GM23338 (cell line): Measurements from ENCODE around the gene SUB1.

ENCODE experiments used
- EZH2 ChIP-seq: fragments of 200-600 bp; sonication (generic); IDR thresholded peaks from one replicate; pipeline ENCODE4 v1.8.0; 2017; ENCODE audit warnings: antibody characterized with exemption, mild to moderate bottlenecking, low read depth; ENCODE audit not compliant: unreplicated experiment
- EZH2phosphoT487 ChIP-seq: fragments of 200-600 bp; sonication (generic); IDR thresholded peaks from one replicate; pipeline ENCODE4 v1.8.1; 2018; ENCODE audit warnings: antibody characterized with exemption; ENCODE audit not compliant: unreplicated experiment
- JUNB ChIP-seq: IDR thresholded peaks from one replicate; pipeline ENCODE4 v1.6.1; 2016; ENCODE audit warnings: antibody characterized with exemption; ENCODE audit not compliant: unreplicated experiment
- NANOG ChIP-seq: IDR thresholded peaks from 2 replicates; pipeline ENCODE4 v1.6.1; 2016; ENCODE audit warnings: antibody characterized with exemption, borderline replicate concordance
- POLR2AphosphoS5 ChIP-seq: IDR thresholded peaks from 2 replicates; pipeline ENCODE4 v1.6.1; 2016; ENCODE audit warnings: antibody characterized with exemption, low read depth
- STAT1 ChIP-seq: IDR thresholded peaks from one replicate; pipeline ENCODE4 v1.6.1; 2016; ENCODE audit warnings: antibody characterized with exemption; ENCODE audit not compliant: unreplicated experiment
- ZNF331 ChIP-seq: fragments of 250-450 bp; sonication (Bioruptor Pico); IDR thresholded peaks from 2 replicates; pipeline ENCODE4 v1.5.0; 2020; ENCODE audit warnings: low read depth, mild to moderate bottlenecking, moderate library complexity
- TF ChIP-seq, protein P1 (sequence below), 2 experiments: fragments of 200-600 bp in 1 of 2; sonication (generic) in 1 of 2; conservative IDR thresholded peaks; 2 replicates each; pipeline versions ENCODE4 v1.5.1 to v1.6.1; 2016 to 2017; ENCODE audit warnings: antibody characterized with exemption in 2 of 2, low read depth in 2 of 2, mild to moderate bottlenecking in 2 of 2, moderate library complexity in 1 of 2
- TF ChIP-seq, protein P2 (sequence below): IDR thresholded peaks from 2 replicates; pipeline ENCODE4 v1.6.1; 2016; ENCODE audit warnings: antibody characterized with exemption
- TF ChIP-seq, protein P3 (sequence below): IDR thresholded peaks from one replicate; pipeline ENCODE4 v1.6.1; 2018; ENCODE audit warnings: antibody characterized with exemption; ENCODE audit not compliant: unreplicated experiment

DNA sequence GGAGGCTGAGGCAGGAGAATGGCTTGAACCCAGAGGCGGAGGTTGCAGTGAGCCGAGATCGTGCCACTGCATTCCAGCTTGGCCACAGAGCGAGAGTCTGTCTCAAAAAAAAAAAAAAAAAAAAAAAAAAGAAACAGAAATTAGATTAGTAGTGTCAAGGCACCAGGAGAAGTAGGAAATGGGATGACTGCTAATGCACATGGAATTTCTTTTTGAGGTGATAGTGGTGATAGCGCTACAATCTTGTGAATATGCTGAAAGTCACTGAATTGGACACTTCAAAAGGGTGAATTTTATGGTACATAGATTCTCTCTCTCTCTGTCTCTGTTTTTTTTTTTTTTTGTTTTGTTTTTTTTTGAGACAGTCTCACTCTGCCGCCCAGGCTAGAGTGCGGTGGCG lies 42.1 kb upstream of the SUB1 start:
- TF ChIP-seq, protein P1, sequence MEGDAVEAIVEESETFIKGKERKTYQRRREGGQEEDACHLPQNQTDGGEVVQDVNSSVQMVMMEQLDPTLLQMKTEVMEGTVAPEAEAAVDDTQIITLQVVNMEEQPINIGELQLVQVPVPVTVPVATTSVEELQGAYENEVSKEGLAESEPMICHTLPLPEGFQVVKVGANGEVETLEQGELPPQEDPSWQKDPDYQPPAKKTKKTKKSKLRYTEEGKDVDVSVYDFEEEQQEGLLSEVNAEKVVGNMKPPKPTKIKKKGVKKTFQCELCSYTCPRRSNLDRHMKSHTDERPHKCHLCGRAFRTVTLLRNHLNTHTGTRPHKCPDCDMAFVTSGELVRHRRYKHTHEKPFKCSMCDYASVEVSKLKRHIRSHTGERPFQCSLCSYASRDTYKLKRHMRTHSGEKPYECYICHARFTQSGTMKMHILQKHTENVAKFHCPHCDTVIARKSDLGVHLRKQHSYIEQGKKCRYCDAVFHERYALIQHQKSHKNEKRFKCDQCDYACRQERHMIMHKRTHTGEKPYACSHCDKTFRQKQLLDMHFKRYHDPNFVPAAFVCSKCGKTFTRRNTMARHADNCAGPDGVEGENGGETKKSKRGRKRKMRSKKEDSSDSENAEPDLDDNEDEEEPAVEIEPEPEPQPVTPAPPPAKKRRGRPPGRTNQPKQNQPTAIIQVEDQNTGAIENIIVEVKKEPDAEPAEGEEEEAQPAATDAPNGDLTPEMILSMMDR (conservative IDR thresholded peaks at IDR 0.05; ENCODE audit: low read depth in 2 of 2), result no peak
- TF ChIP-seq JUNB (no peak), EZH2phosphoT487 (no peak), STAT1 (no peak), POLR2AphosphoS5 (no peak), EZH2 (no peak), ZNF331 (CRISPR knock-in tag) (no peak), NANOG (no peak)
- TF ChIP-seq, protein P2, sequence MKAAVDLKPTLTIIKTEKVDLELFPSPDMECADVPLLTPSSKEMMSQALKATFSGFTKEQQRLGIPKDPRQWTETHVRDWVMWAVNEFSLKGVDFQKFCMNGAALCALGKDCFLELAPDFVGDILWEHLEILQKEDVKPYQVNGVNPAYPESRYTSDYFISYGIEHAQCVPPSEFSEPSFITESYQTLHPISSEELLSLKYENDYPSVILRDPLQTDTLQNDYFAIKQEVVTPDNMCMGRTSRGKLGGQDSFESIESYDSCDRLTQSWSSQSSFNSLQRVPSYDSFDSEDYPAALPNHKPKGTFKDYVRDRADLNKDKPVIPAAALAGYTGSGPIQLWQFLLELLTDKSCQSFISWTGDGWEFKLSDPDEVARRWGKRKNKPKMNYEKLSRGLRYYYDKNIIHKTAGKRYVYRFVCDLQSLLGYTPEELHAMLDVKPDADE, result no peak
- TF ChIP-seq, protein P3, sequence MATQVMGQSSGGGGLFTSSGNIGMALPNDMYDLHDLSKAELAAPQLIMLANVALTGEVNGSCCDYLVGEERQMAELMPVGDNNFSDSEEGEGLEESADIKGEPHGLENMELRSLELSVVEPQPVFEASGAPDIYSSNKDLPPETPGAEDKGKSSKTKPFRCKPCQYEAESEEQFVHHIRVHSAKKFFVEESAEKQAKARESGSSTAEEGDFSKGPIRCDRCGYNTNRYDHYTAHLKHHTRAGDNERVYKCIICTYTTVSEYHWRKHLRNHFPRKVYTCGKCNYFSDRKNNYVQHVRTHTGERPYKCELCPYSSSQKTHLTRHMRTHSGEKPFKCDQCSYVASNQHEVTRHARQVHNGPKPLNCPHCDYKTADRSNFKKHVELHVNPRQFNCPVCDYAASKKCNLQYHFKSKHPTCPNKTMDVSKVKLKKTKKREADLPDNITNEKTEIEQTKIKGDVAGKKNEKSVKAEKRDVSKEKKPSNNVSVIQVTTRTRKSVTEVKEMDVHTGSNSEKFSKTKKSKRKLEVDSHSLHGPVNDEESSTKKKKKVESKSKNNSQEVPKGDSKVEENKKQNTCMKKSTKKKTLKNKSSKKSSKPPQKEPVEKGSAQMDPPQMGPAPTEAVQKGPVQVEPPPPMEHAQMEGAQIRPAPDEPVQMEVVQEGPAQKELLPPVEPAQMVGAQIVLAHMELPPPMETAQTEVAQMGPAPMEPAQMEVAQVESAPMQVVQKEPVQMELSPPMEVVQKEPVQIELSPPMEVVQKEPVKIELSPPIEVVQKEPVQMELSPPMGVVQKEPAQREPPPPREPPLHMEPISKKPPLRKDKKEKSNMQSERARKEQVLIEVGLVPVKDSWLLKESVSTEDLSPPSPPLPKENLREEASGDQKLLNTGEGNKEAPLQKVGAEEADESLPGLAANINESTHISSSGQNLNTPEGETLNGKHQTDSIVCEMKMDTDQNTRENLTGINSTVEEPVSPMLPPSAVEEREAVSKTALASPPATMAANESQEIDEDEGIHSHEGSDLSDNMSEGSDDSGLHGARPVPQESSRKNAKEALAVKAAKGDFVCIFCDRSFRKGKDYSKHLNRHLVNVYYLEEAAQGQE, result no peak
